SK-N-SH treated with all-trans-retinoic acid at 6 μM for 48 hours (cell line): ENCODE data around the gene TRIM40.

Experiments used
- ARNTL ChIP-seq: fragments of 450-650 bp; formaldehyde crosslinking; IDR thresholded peaks from 2 replicates; pipeline ENCODE4 v1.5.0; 2020; ENCODE audit warnings: low read depth, mild to moderate bottlenecking, moderate library complexity, borderline replicate concordance
- CSRNP3 ChIP-seq: fragments of 250-450 bp; sonication (Bioruptor Pico); IDR thresholded peaks from 2 replicates; pipeline ENCODE4 v1.5.1; 2021; ENCODE audit warnings: mild to moderate bottlenecking, moderate library complexity
- ESRRG ChIP-seq: fragments of 250-450 bp; sonication (Bioruptor Pico); IDR thresholded peaks from 2 replicates; pipeline ENCODE4 v1.6.1; 2021; ENCODE audit warnings: mild to moderate bottlenecking
- GLIS3 ChIP-seq: fragments of 250-450 bp; sonication (Bioruptor Pico); IDR thresholded peaks from 2 replicates; pipeline ENCODE4 v1.5.0; 2020; ENCODE audit warnings: mild to moderate bottlenecking, moderate library complexity
- ISL1 ChIP-seq: fragments of 250-450 bp; sonication (Bioruptor Pico); IDR thresholded peaks from 2 replicates; pipeline ENCODE4 v2.1.2; 2022; ENCODE audit warnings: mild to moderate bottlenecking, moderate library complexity
- OSR1 ChIP-seq: fragments of 250-450 bp; sonication (Bioruptor Pico); IDR thresholded peaks from 2 replicates; pipeline ENCODE4 v1.8.0; 2022; ENCODE audit warnings: moderate library complexity, mild to moderate bottlenecking, inconsistent platforms
- POU6F1 ChIP-seq: fragments of 250-450 bp; sonication (Bioruptor Pico); IDR thresholded peaks from 2 replicates; pipeline ENCODE4 v1.8.0; 2021; ENCODE audit warnings: low read depth, mild to moderate bottlenecking, moderate library complexity, borderline replicate concordance
- RARB ChIP-seq: fragments of 250-450 bp; sonication (Bioruptor Pico); IDR thresholded peaks from 2 replicates; pipeline ENCODE4 v1.8.0; 2021; ENCODE audit warnings: mild to moderate bottlenecking, moderate library complexity
- SNAI2 ChIP-seq: fragments of 250-450 bp; sonication (Bioruptor Pico); IDR thresholded peaks from 2 replicates; pipeline ENCODE4 v1.5.0; 2020; ENCODE audit warnings: mild to moderate bottlenecking, moderate library complexity
- TCF4 ChIP-seq: fragments of 250-450 bp; sonication (Bioruptor Pico); IDR thresholded peaks from 2 replicates; pipeline ENCODE4 v1.8.0; 2021; ENCODE audit warnings: mild to moderate bottlenecking, moderate library complexity, borderline replicate concordance
- ZFP3 ChIP-seq: fragments of 250-450 bp; sonication (Bioruptor Pico); IDR thresholded peaks from 2 replicates; pipeline ENCODE4 v1.5.0; 2020; ENCODE audit warnings: mild to moderate bottlenecking, moderate library complexity
- ZFP30 ChIP-seq: fragments of 450-650 bp; formaldehyde crosslinking; IDR thresholded peaks from 2 replicates; pipeline ENCODE4 v1.5.0; 2022; ENCODE audit warnings: mild to moderate bottlenecking, moderate library complexity
- ZNF8 ChIP-seq: fragments of 450-650 bp; formaldehyde crosslinking; IDR thresholded peaks from 2 replicates; pipeline ENCODE4 v1.5.0; 2020; ENCODE audit warnings: mild to moderate bottlenecking, moderate library complexity
- TF ChIP-seq, protein P1 (sequence below): fragments of 250-450 bp; sonication (Bioruptor Pico); IDR thresholded peaks from 2 replicates; pipeline ENCODE4 v1.8.0; 2020; ENCODE audit warnings: mild to moderate bottlenecking, moderate library complexity, borderline replicate concordance

DNA sequence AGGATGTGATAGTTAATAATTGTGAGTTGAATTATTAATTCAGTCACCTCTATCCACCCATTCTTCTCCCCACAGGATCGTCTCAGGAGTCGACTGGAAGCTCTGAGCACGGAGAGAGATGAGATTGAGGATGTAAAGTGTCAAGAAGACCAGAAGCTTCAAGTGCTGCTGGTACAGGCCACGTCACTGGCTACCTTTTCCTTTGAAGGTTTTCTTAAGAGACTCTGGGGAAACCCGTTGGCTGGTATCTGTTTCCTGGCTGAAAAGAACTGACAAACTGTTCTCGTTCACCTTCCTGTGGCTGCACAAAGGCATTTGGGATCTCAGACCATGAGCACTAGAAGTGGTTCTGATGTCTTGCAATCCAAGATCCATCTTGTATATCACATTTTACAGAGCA, 31.2 kb downstream of the TRIM40 start:
- no peak for TF ChIP-seq OSR1 (CRISPR knock-in tag)
- TF ChIP-seq ZFP3 (CRISPR knock-in tag) = no peak
- TF ChIP-seq POU6F1 (CRISPR knock-in tag) = no peak
- TF ChIP-seq RARB (CRISPR knock-in tag) = no peak
- no peak for TF ChIP-seq ZFP30 (CRISPR knock-in tag)
- TF ChIP-seq ISL1 = no peak
- TF ChIP-seq SNAI2 (CRISPR knock-in tag) = no peak
- TF ChIP-seq ESRRG (CRISPR knock-in tag) = no peak
- no peak for TF ChIP-seq CSRNP3 (CRISPR knock-in tag)
- TF ChIP-seq ARNTL (CRISPR knock-in tag) = no peak
- TF ChIP-seq, protein P1, sequence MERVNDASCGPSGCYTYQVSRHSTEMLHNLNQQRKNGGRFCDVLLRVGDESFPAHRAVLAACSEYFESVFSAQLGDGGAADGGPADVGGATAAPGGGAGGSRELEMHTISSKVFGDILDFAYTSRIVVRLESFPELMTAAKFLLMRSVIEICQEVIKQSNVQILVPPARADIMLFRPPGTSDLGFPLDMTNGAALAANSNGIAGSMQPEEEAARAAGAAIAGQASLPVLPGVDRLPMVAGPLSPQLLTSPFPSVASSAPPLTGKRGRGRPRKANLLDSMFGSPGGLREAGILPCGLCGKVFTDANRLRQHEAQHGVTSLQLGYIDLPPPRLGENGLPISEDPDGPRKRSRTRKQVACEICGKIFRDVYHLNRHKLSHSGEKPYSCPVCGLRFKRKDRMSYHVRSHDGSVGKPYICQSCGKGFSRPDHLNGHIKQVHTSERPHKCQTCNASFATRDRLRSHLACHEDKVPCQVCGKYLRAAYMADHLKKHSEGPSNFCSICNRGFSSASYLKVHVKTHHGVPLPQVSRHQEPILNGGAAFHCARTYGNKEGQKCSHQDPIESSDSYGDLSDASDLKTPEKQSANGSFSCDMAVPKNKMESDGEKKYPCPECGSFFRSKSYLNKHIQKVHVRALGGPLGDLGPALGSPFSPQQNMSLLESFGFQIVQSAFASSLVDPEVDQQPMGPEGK (CRISPR knock-in tag) = no peak
- TF ChIP-seq GLIS3 (CRISPR knock-in tag) = no peak
- no peak for TF ChIP-seq TCF4 (CRISPR knock-in tag)
- no peak for TF ChIP-seq ZNF8 (CRISPR knock-in tag)
